ENCODE data around the gene PEA15. TPM values are rescaled to one million over a fixed set of nuclear protein-coding genes. Genes with fewer than 3 reads are reported as not detected.

Gene PEA15
- total and polyA plus RNA-seq, 9 of the 15 experiments (the other 6 are each of a cell fraction or from before 2014, with no cell fraction given) = 8.2 to 175 (median 35.4) TPM

DNA sequence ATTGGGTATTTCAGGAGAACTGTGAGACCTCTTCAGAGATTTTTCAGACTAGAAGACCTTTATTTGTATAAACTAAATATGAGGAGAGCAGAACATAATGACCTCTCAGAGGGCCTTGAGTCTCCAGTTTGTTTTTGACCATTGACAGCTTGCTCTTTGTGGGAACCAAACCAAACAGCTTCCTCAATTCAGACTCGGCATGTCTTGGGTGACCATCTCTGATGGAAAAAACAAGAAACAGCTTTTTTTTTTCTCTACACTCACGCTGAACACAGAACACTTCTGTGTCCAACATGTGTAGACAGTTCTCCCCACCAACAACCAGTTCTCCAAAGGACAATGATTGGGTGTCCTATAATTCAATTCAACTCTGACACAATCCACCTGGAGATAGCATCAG lies 42.3 kb upstream of the PEA15 start:
- ATAC-seq (no peak), DNase-seq (ENCODE audit: extremely low read depth in 1 of 4, low spot score in 3 of 4) (no peak), FAIRE-seq (no peak)
- H3K27ac ChIP-seq (ENCODE audit: extremely low read depth, low read depth, low read length) = no peak overlapping the region
- no peaks in the 10 kb centered on the region for H3K79me2 ChIP-seq (ENCODE audit: control insufficient read depth, insufficient read depth, low read length)
- peaks cover 0 to 9% of the 10 kb centered on the region in 2 experiments; a peak in 3 of 5 replicates for H3K4me1 ChIP-seq (replicated peaks in 1 of 2; ENCODE audit: control insufficient read depth in 2 of 2, insufficient read depth in 2 of 2, low read length in 2 of 2)
- H4K20me1 ChIP-seq (replicated peaks; ENCODE audit: control insufficient read depth, insufficient read depth, low read length) = no peaks in the 10 kb centered on the region
- no peak overlapping the region for H3K9ac ChIP-seq (ENCODE audit: insufficient read depth in 1 of 2, low read depth in 2 of 2, low read length in 2 of 2)
- H3K27me3 ChIP-seq (ENCODE audit: control insufficient read depth in 2 of 2, insufficient read depth in 2 of 2, low read length in 2 of 2) = peaks cover 13 to 41% of the 10 kb centered on the region in 2 experiments
- ChIA-PET CTCF (ENCODE audit: low intra/inter-chr PET ratio) (interaction anchor here (1.0 kb wide), 1 partner anchor 213 kb away, joined by 4 read pairs; no protein-coding TSS in a partner anchor), POLR2A (interaction anchor here (0.7 kb wide), 1 partner anchor 51 kb away, joined by 4 read pairs; no protein-coding TSS in a partner anchor)
- H3K4me2 ChIP-seq (ENCODE audit: insufficient read depth, low read length) = no peak overlapping the region
- no peak overlapping the region for H3K4me3 ChIP-seq
- H3K9me1 ChIP-seq (ENCODE audit: control insufficient read depth, insufficient read depth, low read length) = no peaks in the 10 kb centered on the region
- H2AFZ ChIP-seq (ENCODE audit: low read depth, low read length) = no peak overlapping the region
- WGBS (ENCODE audit: insufficient coverage, low coverage, missing lambda C conversion rate) = 8% methylated on average over 2 of the region's 2 CpGs
- no peaks in the 10 kb centered on the region for H3K36me3 ChIP-seq (ENCODE audit: control insufficient read depth, insufficient read depth, low read length)
- TF ChIP-seq TBP (optimal IDR thresholded peaks at IDR 0.05; ENCODE audit: low read depth, low read length) = no peak
- no peak for TF ChIP-seq ZNF282 (CRISPR knock-in tag; IDR thresholded peaks at IDR 0.05)
- no peak for TF ChIP-seq ELF1 (tag; IDR thresholded peaks at IDR 0.05)
- TF ChIP-seq HMGN3 (IDR thresholded peaks at IDR 0.05; ENCODE audit: borderline replicate concordance, extremely low read depth, insufficient read length, low read depth, low read length) = no peak
- TF ChIP-seq, protein P1, sequence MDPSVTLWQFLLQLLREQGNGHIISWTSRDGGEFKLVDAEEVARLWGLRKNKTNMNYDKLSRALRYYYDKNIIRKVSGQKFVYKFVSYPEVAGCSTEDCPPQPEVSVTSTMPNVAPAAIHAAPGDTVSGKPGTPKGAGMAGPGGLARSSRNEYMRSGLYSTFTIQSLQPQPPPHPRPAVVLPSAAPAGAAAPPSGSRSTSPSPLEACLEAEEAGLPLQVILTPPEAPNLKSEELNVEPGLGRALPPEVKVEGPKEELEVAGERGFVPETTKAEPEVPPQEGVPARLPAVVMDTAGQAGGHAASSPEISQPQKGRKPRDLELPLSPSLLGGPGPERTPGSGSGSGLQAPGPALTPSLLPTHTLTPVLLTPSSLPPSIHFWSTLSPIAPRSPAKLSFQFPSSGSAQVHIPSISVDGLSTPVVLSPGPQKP (CRISPR knock-in tag; IDR thresholded peaks at IDR 0.05) = no peak
- no peak for TF ChIP-seq RBM34 (IDR thresholded peaks at IDR 0.05; ENCODE audit: borderline replicate concordance, insufficient read depth, low read length)
- no peak for TF ChIP-seq GTF2A2 (tag; IDR thresholded peaks at IDR 0.05)
- no peak for TF ChIP-seq HMG20A (CRISPR knock-in tag; conservative IDR thresholded peaks at IDR 0.05)
- TF ChIP-seq ELF2 (CRISPR knock-in tag; IDR thresholded peaks at IDR 0.05) = no peak
- TF ChIP-seq, protein P2, sequence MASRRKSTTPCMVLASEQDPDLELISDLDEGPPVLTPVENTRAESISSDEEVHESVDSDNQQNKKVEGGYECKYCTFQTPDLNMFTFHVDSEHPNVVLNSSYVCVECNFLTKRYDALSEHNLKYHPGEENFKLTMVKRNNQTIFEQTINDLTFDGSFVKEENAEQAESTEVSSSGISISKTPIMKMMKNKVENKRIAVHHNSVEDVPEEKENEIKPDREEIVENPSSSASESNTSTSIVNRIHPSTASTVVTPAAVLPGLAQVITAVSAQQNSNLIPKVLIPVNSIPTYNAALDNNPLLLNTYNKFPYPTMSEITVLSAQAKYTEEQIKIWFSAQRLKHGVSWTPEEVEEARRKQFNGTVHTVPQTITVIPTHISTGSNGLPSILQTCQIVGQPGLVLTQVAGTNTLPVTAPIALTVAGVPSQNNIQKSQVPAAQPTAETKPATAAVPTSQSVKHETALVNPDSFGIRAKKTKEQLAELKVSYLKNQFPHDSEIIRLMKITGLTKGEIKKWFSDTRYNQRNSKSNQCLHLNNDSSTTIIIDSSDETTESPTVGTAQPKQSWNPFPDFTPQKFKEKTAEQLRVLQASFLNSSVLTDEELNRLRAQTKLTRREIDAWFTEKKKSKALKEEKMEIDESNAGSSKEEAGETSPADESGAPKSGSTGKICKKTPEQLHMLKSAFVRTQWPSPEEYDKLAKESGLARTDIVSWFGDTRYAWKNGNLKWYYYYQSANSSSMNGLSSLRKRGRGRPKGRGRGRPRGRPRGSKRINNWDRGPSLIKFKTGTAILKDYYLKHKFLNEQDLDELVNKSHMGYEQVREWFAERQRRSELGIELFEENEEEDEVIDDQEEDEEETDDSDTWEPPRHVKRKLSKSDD (conservative IDR thresholded peaks at IDR 0.05; ENCODE audit: low read length) = no peak
- no peak for TF ChIP-seq ARID1B (IDR thresholded peaks at IDR 0.05)
- TF ChIP-seq PTRF (tag; IDR thresholded peaks at IDR 0.05) = no peak
- no peak for TF ChIP-seq SMAD3 (CRISPR knock-in tag; conservative IDR thresholded peaks at IDR 0.05)
- no peak for TF ChIP-seq HLTF (IDR thresholded peaks at IDR 0.05)
- no peak for TF ChIP-seq RBM22 (IDR thresholded peaks at IDR 0.05; ENCODE audit: low read depth, low read length, poor library complexity, severe bottlenecking)
- TF ChIP-seq GTF2F1 (IDR thresholded peaks at IDR 0.05; ENCODE audit: low read depth, low read length) = no peak
- TF ChIP-seq MBD2 (IDR thresholded peaks at IDR 0.05; ENCODE audit: borderline replicate concordance, low read depth) = no peak
- TF ChIP-seq ZNF445 (CRISPR knock-in tag; IDR thresholded peaks at IDR 0.05; ENCODE audit: low read depth) = no peak
- TF ChIP-seq, protein P3, sequence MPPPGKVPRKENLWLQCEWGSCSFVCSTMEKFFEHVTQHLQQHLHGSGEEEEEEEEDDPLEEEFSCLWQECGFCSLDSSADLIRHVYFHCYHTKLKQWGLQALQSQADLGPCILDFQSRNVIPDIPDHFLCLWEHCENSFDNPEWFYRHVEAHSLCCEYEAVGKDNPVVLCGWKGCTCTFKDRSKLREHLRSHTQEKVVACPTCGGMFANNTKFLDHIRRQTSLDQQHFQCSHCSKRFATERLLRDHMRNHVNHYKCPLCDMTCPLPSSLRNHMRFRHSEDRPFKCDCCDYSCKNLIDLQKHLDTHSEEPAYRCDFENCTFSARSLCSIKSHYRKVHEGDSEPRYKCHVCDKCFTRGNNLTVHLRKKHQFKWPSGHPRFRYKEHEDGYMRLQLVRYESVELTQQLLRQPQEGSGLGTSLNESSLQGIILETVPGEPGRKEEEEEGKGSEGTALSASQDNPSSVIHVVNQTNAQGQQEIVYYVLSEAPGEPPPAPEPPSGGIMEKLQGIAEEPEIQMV (tag; conservative IDR thresholded peaks at IDR 0.05; ENCODE audit: low read depth) = no peak
- BruUV-seq (replicated peaks) = no TSS peak
- H3K9me3 ChIP-seq (replicated peaks; ENCODE audit: control insufficient read depth, insufficient read depth, low read depth, low read length) = no peaks in the 10 kb centered on the region
- in situ Hi-C loops (cut with MboI) (no loop called here), intact Hi-C loops (cut with micrococcal nuclease) (loop anchor here (1.0 to 5.0 kb wide), 4 partner anchors 62 to 214 kb away; no protein-coding TSS in a partner anchor)
